GM18861 (cell line): ENCODE results near the gene POLH.
"Not testable (repeated sequence)": the region's sequence is repeated elsewhere in the genome, so short reads cannot be mapped to it uniquely, and the experiment has no call there.

Source experiments
- ATAC-seq: cut with Tn5 transposase; IDR thresholded peaks from one replicate; pipeline ENCODE4 v1.9.1; 2021; ENCODE audit not compliant: unreplicated experiment

Gene POLH

GRCh38 chr6:43629505-43630300, 53.7 kb downstream of the POLH start:
- ATAC-seq = peak; percentile 62

- no peak for ATAC-seq
Measured at GRCh38 chr6:43630980-43631619, 55.1 kb downstream of the POLH start.

- ATAC-seq = not testable (repeated sequence)
Measured at GRCh38 chr6:43633002-43633401, 57.0 kb downstream of the POLH start.

GRCh38 chr6:43634702-43635303, 58.8 kb downstream of the POLH start:
- no peak for ATAC-seq

- ATAC-seq = peak; percentile 74
Measured at GRCh38 chr6:43635387-43636307, 59.7 kb downstream of the POLH start, which contains the start of gene MAD2L1BP. TSS of gene MAD2L1BP (plus strand) at chr6:43635840. CDS start at chr6:43635876, 36 bp downstream.

- peak; percentile 11 for ATAC-seq
Measured at GRCh38 chr6:43636308-43636659, 60.3 kb downstream of the POLH start.

GRCh38 chr6:43639984-43640800, 64.2 kb downstream of the POLH start:
- no peak for ATAC-seq

- peak; percentile 46 for ATAC-seq
Measured at GRCh38 chr6:43644940-43645612, 69.1 kb downstream of the POLH start, which contains the start of gene RSPH9. TSS of gene RSPH9 (plus strand) at chr6:43645036. CDS start at chr6:43645099, 63 bp downstream.

- ATAC-seq = no peak
Measured at GRCh38 chr6:43645613-43645964, 69.6 kb downstream of the POLH start.

- no peak for ATAC-seq
Measured at GRCh38 chr6:43647613-43648012, 71.6 kb downstream of the POLH start.

GRCh38 chr6:43648248-43648647, 72.3 kb downstream of the POLH start:
- ATAC-seq = no peak

GRCh38 chr6:43652822-43653221, 76.8 kb downstream of the POLH start:
- not testable (repeated sequence) for ATAC-seq

- no peak for ATAC-seq
Measured at GRCh38 chr6:43657221-43657802, 81.3 kb downstream of the POLH start.

- ATAC-seq = no peak
Measured at GRCh38 chr6:43658161-43658560, 82.2 kb downstream of the POLH start.

GRCh38 chr6:43662948-43663347, 87.0 kb downstream of the POLH start:
- not testable (repeated sequence) for ATAC-seq
